ENCODE results near the gene GOSR2. TPM values are rescaled to one million over a fixed set of nuclear protein-coding genes. Genes with fewer than 3 reads are reported as not detected.

GOSR2 gene
- polyA plus RNA-seq, 1 of the 3 experiments (the other 2 are of a cell fraction) = 74.2 TPM

GRCh38 chr17:46916623-46917022 is 6.3 kb upstream of the GOSR2 start:
- H3K4me3 ChIP-seq (ENCODE audit: low read depth in 2 of 2, low read length in 1 of 2) = no peak overlapping the region
- H3K27me3 ChIP-seq (ENCODE audit: insufficient read depth) = 0 out of 2 replicates have a peak, but pooled peaks cover 4% of the 10 kb centered on the region
- no peak overlapping the region for H3K27ac ChIP-seq (ENCODE audit: low read depth in 2 of 2, low read length in 1 of 2)
- H3K9ac ChIP-seq = no peak overlapping the region
- H3F3A ChIP-seq (replicated peaks; ENCODE audit: insufficient read depth) = peaks cover 3% of the 10 kb centered on the region
- H3K9me2 ChIP-seq = no peaks in the 10 kb centered on the region
- 81% methylated on average over 3 of the region's 3 CpGs for WGBS (ENCODE audit: low lambda C conversion rate)
- H2AFZ ChIP-seq (ENCODE audit: low read depth) = no peak overlapping the region
- TF ChIP-seq SMC3 (IDR thresholded peaks at IDR 0.05; ENCODE audit: low read depth, low read length) (no peak), RXRA (IDR thresholded peaks at IDR 0.05; ENCODE audit: borderline replicate concordance, low read depth) (no peak), YY1 (IDR thresholded peaks at IDR 0.05; ENCODE audit: low read depth) (no peak), NFIC (IDR thresholded peaks at IDR 0.05; ENCODE audit: borderline replicate concordance) (no peak), CHD2 (IDR thresholded peaks at IDR 0.05; ENCODE audit: low read length, partially characterized antibody) (no peak), POLR2AphosphoS5 (IDR thresholded peaks at IDR 0.05; ENCODE audit: low read depth, low read length) (no peak), NRF1 (IDR thresholded peaks at IDR 0.05; ENCODE audit: low read depth, low read length) (no peak), TCF12 (IDR thresholded peaks at IDR 0.05) (no peak), JUND (IDR thresholded peaks at IDR 0.05) (no peak), FOSL2 (IDR thresholded peaks at IDR 0.05; ENCODE audit: borderline replicate concordance, low read depth) (no peak), ELF1 (IDR thresholded peaks at IDR 0.05) (no peak), MEF2A (IDR thresholded peaks at IDR 0.05; ENCODE audit: borderline replicate concordance, low read depth) (no peak), USF1 (IDR thresholded peaks at IDR 0.05; ENCODE audit: borderline replicate concordance, low read depth) (no peak), RFX5 (IDR thresholded peaks at IDR 0.05; ENCODE audit: low read length) (no peak), FOXM1 (IDR thresholded peaks at IDR 0.05; ENCODE audit: low read depth) (no peak)
- TF ChIP-seq, protein P1, sequence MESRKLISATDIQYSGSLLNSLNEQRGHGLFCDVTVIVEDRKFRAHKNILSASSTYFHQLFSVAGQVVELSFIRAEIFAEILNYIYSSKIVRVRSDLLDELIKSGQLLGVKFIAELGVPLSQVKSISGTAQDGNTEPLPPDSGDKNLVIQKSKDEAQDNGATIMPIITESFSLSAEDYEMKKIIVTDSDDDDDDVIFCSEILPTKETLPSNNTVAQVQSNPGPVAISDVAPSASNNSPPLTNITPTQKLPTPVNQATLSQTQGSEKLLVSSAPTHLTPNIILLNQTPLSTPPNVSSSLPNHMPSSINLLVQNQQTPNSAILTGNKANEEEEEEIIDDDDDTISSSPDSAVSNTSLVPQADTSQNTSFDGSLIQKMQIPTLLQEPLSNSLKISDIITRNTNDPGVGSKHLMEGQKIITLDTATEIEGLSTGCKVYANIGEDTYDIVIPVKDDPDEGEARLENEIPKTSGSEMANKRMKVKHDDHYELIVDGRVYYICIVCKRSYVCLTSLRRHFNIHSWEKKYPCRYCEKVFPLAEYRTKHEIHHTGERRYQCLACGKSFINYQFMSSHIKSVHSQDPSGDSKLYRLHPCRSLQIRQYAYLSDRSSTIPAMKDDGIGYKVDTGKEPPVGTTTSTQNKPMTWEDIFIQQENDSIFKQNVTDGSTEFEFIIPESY (IDR thresholded peaks at IDR 0.05; ENCODE audit: borderline replicate concordance, low read depth) = no peak
- TF ChIP-seq, protein P2, sequence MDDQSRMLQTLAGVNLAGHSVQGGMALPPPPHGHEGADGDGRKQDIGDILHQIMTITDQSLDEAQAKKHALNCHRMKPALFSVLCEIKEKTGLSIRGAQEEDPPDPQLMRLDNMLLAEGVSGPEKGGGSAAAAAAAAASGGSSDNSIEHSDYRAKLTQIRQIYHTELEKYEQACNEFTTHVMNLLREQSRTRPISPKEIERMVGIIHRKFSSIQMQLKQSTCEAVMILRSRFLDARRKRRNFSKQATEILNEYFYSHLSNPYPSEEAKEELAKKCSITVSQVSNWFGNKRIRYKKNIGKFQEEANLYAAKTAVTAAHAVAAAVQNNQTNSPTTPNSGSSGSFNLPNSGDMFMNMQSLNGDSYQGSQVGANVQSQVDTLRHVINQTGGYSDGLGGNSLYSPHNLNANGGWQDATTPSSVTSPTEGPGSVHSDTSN (IDR thresholded peaks at IDR 0.05) = no peak
- no peaks in the 10 kb centered on the region for H3K4me1 ChIP-seq (ENCODE audit: control insufficient read depth in 1 of 2, insufficient read depth in 2 of 2, low read depth in 1 of 2, low read length in 1 of 2)
- H3K4me2 ChIP-seq = no peak overlapping the region
- no peaks in the 10 kb centered on the region for H4K20me1 ChIP-seq (ENCODE audit: insufficient read depth)
- POLR2A ChIA-PET = no interaction called here
- H3K36me3 ChIP-seq (replicated peaks in 1 of 2; ENCODE audit: control insufficient read depth in 1 of 2, insufficient read depth in 2 of 2, low read length in 1 of 2) = no peaks in the 10 kb centered on the region
- H3K79me2 ChIP-seq (ENCODE audit: insufficient read depth) = no peaks in the 10 kb centered on the region
- no peaks in the 10 kb centered on the region for H3K9me3 ChIP-seq
- DNase-seq = no peak
- CTCF ChIA-PET = interaction anchor here (1.2 to 1.3 kb wide), 2 partner anchors 9 to 11 kb away, joined by 3 to 4 read pairs; no protein-coding TSS in a partner anchor

DNA sequence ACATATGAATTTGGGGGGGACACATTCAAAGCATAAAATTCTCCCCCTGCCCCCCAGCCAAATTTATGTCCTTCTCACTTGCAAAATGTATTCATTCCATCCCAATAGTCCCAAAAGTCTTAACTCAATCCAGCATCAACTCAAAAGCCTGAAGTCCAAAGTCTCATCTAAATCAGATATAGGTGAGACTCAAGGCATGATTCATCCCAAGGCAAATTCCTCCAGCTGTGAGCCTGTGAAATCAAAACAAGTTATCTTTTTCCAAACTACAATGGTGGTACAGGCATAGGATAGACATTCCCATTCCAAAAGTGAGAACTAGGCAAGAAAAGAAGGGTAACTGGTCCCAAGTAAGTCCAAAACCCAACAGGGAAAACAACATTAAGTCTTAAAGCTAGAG is 5.9 kb upstream of the GOSR2 start:
- Histone ChIP-seq H3K79me2 (ENCODE audit: insufficient read depth) (no peaks in the 10 kb centered on the region), H3F3A (replicated peaks; ENCODE audit: insufficient read depth) (peaks cover 3% of the 10 kb centered on the region), H3K36me3 (replicated peaks in 1 of 2; ENCODE audit: control insufficient read depth in 1 of 2, insufficient read depth in 2 of 2, low read length in 1 of 2) (no peaks in the 10 kb centered on the region), H3K9me2 (no peaks in the 10 kb centered on the region), H3K27me3 (ENCODE audit: insufficient read depth) (0 out of 2 replicates have a peak, but pooled peaks cover 4% of the 10 kb centered on the region), H3K4me3 (ENCODE audit: low read depth in 2 of 2, low read length in 1 of 2) (no peak overlapping the region), H3K9ac (no peak overlapping the region), H3K9me3 (no peaks in the 10 kb centered on the region), H4K20me1 (ENCODE audit: insufficient read depth) (no peaks in the 10 kb centered on the region), H3K4me2 (no peak overlapping the region), H3K27ac (ENCODE audit: low read depth in 2 of 2, low read length in 1 of 2) (no peak overlapping the region), H3K4me1 (ENCODE audit: control insufficient read depth in 1 of 2, insufficient read depth in 2 of 2, low read depth in 1 of 2, low read length in 1 of 2) (no peaks in the 10 kb centered on the region), H2AFZ (ENCODE audit: low read depth) (no peak overlapping the region)
- POLR2A ChIA-PET = no interaction called here
- CTCF ChIA-PET = interaction anchor here (1.2 to 1.7 kb wide), 3 partner anchors 9 to 40 kb away, joined by 3 to 4 read pairs (median 4); no protein-coding TSS in a partner anchor
- DNase-seq = no peak
- TF ChIP-seq USF1 (IDR thresholded peaks at IDR 0.05; ENCODE audit: borderline replicate concordance, low read depth) (no peak), POLR2AphosphoS5 (IDR thresholded peaks at IDR 0.05; ENCODE audit: low read depth, low read length) (no peak), TEAD4 (IDR thresholded peaks at IDR 0.05; ENCODE audit: borderline replicate concordance, insufficient read depth) (no peak), FOSL2 (IDR thresholded peaks at IDR 0.05; ENCODE audit: borderline replicate concordance, low read depth) (no peak), RXRA (IDR thresholded peaks at IDR 0.05; ENCODE audit: borderline replicate concordance, low read depth) (no peak), FOXM1 (IDR thresholded peaks at IDR 0.05; ENCODE audit: low read depth) (no peak), EP300 (IDR thresholded peaks at IDR 0.05; ENCODE audit: borderline replicate concordance in 1 of 2, low read depth in 1 of 2, low read length in 1 of 2) (no peak), RFX5 (IDR thresholded peaks at IDR 0.05; ENCODE audit: low read length) (no peak), TCF12 (IDR thresholded peaks at IDR 0.05) (no peak), YY1 (IDR thresholded peaks at IDR 0.05; ENCODE audit: low read depth) (no peak), NRF1 (IDR thresholded peaks at IDR 0.05; ENCODE audit: low read depth, low read length) (no peak), JUND (IDR thresholded peaks at IDR 0.05) (no peak)
- TF ChIP-seq, protein P3, sequence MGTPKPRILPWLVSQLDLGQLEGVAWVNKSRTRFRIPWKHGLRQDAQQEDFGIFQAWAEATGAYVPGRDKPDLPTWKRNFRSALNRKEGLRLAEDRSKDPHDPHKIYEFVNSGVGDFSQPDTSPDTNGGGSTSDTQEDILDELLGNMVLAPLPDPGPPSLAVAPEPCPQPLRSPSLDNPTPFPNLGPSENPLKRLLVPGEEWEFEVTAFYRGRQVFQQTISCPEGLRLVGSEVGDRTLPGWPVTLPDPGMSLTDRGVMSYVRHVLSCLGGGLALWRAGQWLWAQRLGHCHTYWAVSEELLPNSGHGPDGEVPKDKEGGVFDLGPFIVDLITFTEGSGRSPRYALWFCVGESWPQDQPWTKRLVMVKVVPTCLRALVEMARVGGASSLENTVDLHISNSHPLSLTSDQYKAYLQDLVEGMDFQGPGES (IDR thresholded peaks at IDR 0.05; ENCODE audit: low read depth, low read length) = no peak
- TF ChIP-seq, protein P1 (IDR thresholded peaks at IDR 0.05; ENCODE audit: borderline replicate concordance, low read depth) = no peak
